Activated CD8-positive, alpha-beta memory T cell treated with anti-CD3 and anti-CD28 coated beads for 4 hours (primary cell): ENCODE measurements around the gene ZNF341.

Experiments used
- DNase-seq, 2 donors: peaks; one replicate each; pipeline ENCODE4 v3.0.0-alpha.2; 2020; ENCODE audit warnings: low read depth in 2 of 2

Gene ZNF341

GRCh38 chr20:33766686-33767085 lies 34.9 kb downstream of the ZNF341 start:
- DNase-seq = no peak

GRCh38 chr20:33767777-33768138 lies 36.0 kb downstream of the ZNF341 start:
- no peak for DNase-seq

GRCh38 chr20:33769043-33769442 lies 37.2 kb downstream of the ZNF341 start:
- no peak for DNase-seq

- no peak for DNase-seq
Measured at GRCh38 chr20:33770005-33770404, 38.2 kb downstream of the ZNF341 start.

- DNase-seq = no peak
Measured at GRCh38 chr20:33771938-33772337, 40.1 kb downstream of the ZNF341 start.

GRCh38 chr20:33772439-33772838 lies 40.6 kb downstream of the ZNF341 start:
- no peak for DNase-seq

GRCh38 chr20:33773412-33774089 lies 41.8 kb downstream of the ZNF341 start:
- DNase-seq = no peak

GRCh38 chr20:33777816-33778215 lies 46.0 kb downstream of the ZNF341 start:
- DNase-seq = no peak

GRCh38 chr20:33781133-33781532 lies 49.3 kb downstream of the ZNF341 start:
- no peak for DNase-seq

GRCh38 chr20:33781945-33782344 lies 50.1 kb downstream of the ZNF341 start:
- no peak for DNase-seq

- no peak for DNase-seq
Measured at GRCh38 chr20:33783256-33783655, 51.5 kb downstream of the ZNF341 start.

GRCh38 chr20:33783818-33784217 lies 52.0 kb downstream of the ZNF341 start:
- no peak for DNase-seq

- no peak for DNase-seq
Measured at GRCh38 chr20:33784225-33784624, 52.4 kb downstream of the ZNF341 start.

- DNase-seq = no peak
Measured at GRCh38 chr20:33785503-33785902, 53.7 kb downstream of the ZNF341 start.

- DNase-seq = no peak
Measured at GRCh38 chr20:33787253-33787891, 55.6 kb downstream of the ZNF341 start.

- DNase-seq = no peak
Measured at GRCh38 chr20:33788351-33789049, 56.7 kb downstream of the ZNF341 start.

GRCh38 chr20:33789109-33789857 lies 57.5 kb downstream of the ZNF341 start:
- no peak for DNase-seq

- no peak for DNase-seq
Measured at GRCh38 chr20:33789858-33790182, 58.0 kb downstream of the ZNF341 start.

GRCh38 chr20:33790566-33790965 lies 58.8 kb downstream of the ZNF341 start:
- DNase-seq = no peak

- no peak for DNase-seq
Measured at GRCh38 chr20:33791021-33791420, 59.2 kb downstream of the ZNF341 start.

- no peak for DNase-seq
Measured at GRCh38 chr20:33791540-33791939, 59.7 kb downstream of the ZNF341 start.

- DNase-seq = peak in 1 of 2 donors; percentile 30
Measured at GRCh38 chr20:33791959-33792597, 60.3 kb downstream of the ZNF341 start.
